Prostate gland (tissue), 2 donors: ENCODE data around the gene OR12D3. TPM values are rescaled to one million over a fixed set of nuclear protein-coding genes. Genes with fewer than 3 reads are reported as not detected.

Experiments used
- DNase-seq: peaks from one replicate; pipeline ENCODE4 v3.0.0-alpha.2; 2019; ENCODE audit warnings: low spot score
- H3K27ac ChIP-seq, 2 donors: fragments of 200-600 bp; sonication (generic); 2 replicates each; pipeline ENCODE4 v1.5.1; 2017 to 2019
- H3K27me3 ChIP-seq: fragments of 200-600 bp; sonication (generic); replicated peaks from 2 replicates; pipeline ENCODE4 v1.5.1; 2019; ENCODE audit not compliant: insufficient read depth
- H3K36me3 ChIP-seq, 2 donors: fragments of 200-600 bp; sonication (generic); 1 replicate in 1 of 2; 2 replicates in 1 of 2; pipeline versions ENCODE4 v1.5.1 to v1.8.1; 2017 to 2019
- H3K4me1 ChIP-seq: fragments of 200-600 bp; sonication (generic); replicated peaks from 2 replicates; pipeline ENCODE4 v1.5.1; 2019
- H3K4me3 ChIP-seq, 2 donors: fragments of 200-600 bp; sonication (generic); 2 replicates each; pipeline ENCODE4 v1.5.1; 2017 to 2019
- H3K9me3 ChIP-seq: fragments of 200-600 bp; sonication (generic); 2 replicates; pipeline ENCODE4 v1.5.1; 2017
- CTCF ChIP-seq, 4 experiments: fragments of 200-600 bp in 2 of 4; fragments of 450-650 bp in 2 of 4; sonication (generic) in 2 of 4; IDR thresholded peaks; 1 replicate in 3 of 4; 2 replicates in 1 of 4; pipeline ENCODE4 v1.5.1; 2016 to 2019; ENCODE audit warnings: antibody characterized with exemption in 4 of 4, mild to moderate bottlenecking in 2 of 4, moderate library complexity in 2 of 4
- POLR2A ChIP-seq: fragments of 450-650 bp; IDR thresholded peaks from one replicate; pipeline ENCODE4 v1.6.1; 2016; ENCODE audit warnings: antibody characterized with exemption, mild to moderate bottlenecking
- POLR2AphosphoS5 ChIP-seq: sonication (generic); formaldehyde crosslinking; IDR thresholded peaks from one replicate; pipeline ENCODE4 v1.6.1; 2017; ENCODE audit warnings: antibody characterized with exemption
- WGBS: methylation state at CpG from one replicate; pipeline ENCODE4 v1.1.5; 2018; 5-methylcytosine and 5-hydroxymethylcytosine counted together
- intact Hi-C: fragments of 100-400 bp; cut with DNase I; formaldehyde crosslinking; loops from one replicate; pipeline ENCODE4 v1.14.2; 2022
- total RNA-seq, 2 donors: library from RNA; depleted of rRNA; stranded (reverse); fragments of >200 nt; gene quantifications; one replicate each; pipeline ENCODE4 v1.1.0, GENCODE V29; 2016

OR12D3 gene
- total RNA-seq, 2 donors from 2014 or later: not detected

- Histone ChIP-seq H3K27me3 (no peaks in the 10 kb centered on the region), H3K9me3 (no peaks in the 10 kb centered on the region), H3K36me3 (no peaks in the 10 kb centered on the region), H3K4me3 (no peak overlapping the region), H3K27ac (no peak overlapping the region), H3K4me1 (no peaks in the 10 kb centered on the region)
- no peak for DNase-seq
- intact Hi-C loops: no loop called here
- WGBS: 89% methylated on average over 2 of the region's 2 CpGs
- TF ChIP-seq POLR2A (no peak), POLR2AphosphoS5 (no peak), CTCF (IDR thresholded peaks at IDR 0.05) (no peak)
Measured at GRCh38 chr6:29336269-29336668, 38.8 kb downstream of the OR12D3 start.

GRCh38 chr6:29332676-29333075, 42.4 kb downstream of the OR12D3 start:
- Histone ChIP-seq H3K27ac (no peak overlapping the region), H3K4me3 (no peak overlapping the region), H3K27me3 (no peaks in the 10 kb centered on the region), H3K9me3 (no peaks in the 10 kb centered on the region), H3K36me3 (no peaks in the 10 kb centered on the region), H3K4me1 (no peaks in the 10 kb centered on the region)
- DNase-seq: no peak
- TF ChIP-seq POLR2AphosphoS5: no peak
- no peak for TF ChIP-seq POLR2A
- no peak for TF ChIP-seq CTCF (IDR thresholded peaks at IDR 0.05)
- intact Hi-C loops: no loop called here

GRCh38 chr6:29325777-29326176, 49.3 kb downstream of the OR12D3 start:
- no peaks in the 10 kb centered on the region for H3K36me3 ChIP-seq
- no peak overlapping the region for H3K4me3 ChIP-seq
- H3K27me3 ChIP-seq: no peaks in the 10 kb centered on the region
- TF ChIP-seq POLR2A (no peak), POLR2AphosphoS5 (no peak), CTCF (IDR thresholded peaks at IDR 0.05) (no peak)
- no peaks in the 10 kb centered on the region for H3K4me1 ChIP-seq
- 61% methylated on average over 4 of the region's 4 CpGs for WGBS
- no peak overlapping the region for H3K27ac ChIP-seq
- no peak for DNase-seq
- intact Hi-C loops: no loop called here
- H3K9me3 ChIP-seq: no peaks in the 10 kb centered on the region

Other genes with a start within 250 kb of the OR12D3 start
- under 1 TPM in 1 of 2 donors, not detected in 1; 0.74 TPM for gene OR2J2, start 204.4 kb downstream of the OR12D3 start, total RNA-seq
- gene OR14J1, start 73.6 kb downstream of the OR12D3 start, total RNA-seq: under 1 TPM in 1 of 2 donors, not detected in 1; 0.40 TPM
- not detected for gene OR5V1, start 6.4 kb downstream of the OR12D3 start, total RNA-seq
- not detected for gene OR12D2, start 20.3 kb upstream of the OR12D3 start, total RNA-seq
- not detected for gene OR12D1, start 39.6 kb upstream of the OR12D3 start, total RNA-seq
- not detected for gene OR10C1, start 64.0 kb upstream of the OR12D3 start, total RNA-seq
- gene OR11A1, start 81.8 kb upstream of the OR12D3 start, total RNA-seq: under 1 TPM in 1 of 2 donors, not detected in 1; 0.23 TPM
- gene OR2H1, start 81.9 kb upstream of the OR12D3 start, total RNA-seq: 1 to 10 TPM in 1 of 2 donors, not detected in 1; 1.1 TPM
- gene MAS1L, start 112.7 kb upstream of the OR12D3 start, total RNA-seq: not detected
- gene UBD, start 184.4 kb upstream of the OR12D3 start, total RNA-seq: 10 to 100 TPM in 1 of 2 donors, 1 to 10 TPM in 1; 2.0 to 11.3 TPM
- not detected for gene OR2H2, start 209.8 kb upstream of the OR12D3 start, total RNA-seq